OCI-LY3 (cell line): Measurements from ENCODE around the gene PHKB.

Source experiments
- CTCF ChIP-seq: fragments of 200-600, 300-600 bp; sonication (generic); IDR thresholded peaks from 2 replicates; pipeline ENCODE4 v1.5.1; 2014; ENCODE audit warnings: antibody characterized with exemption, low read length, low read depth
- EZH2phosphoT487 ChIP-seq: fragments of 200-600 bp; shearing (Covaris generic); IDR thresholded peaks from 2 replicates; pipeline ENCODE4 v1.6.1; 2018; ENCODE audit warnings: antibody characterized with exemption, mixed run types, low read depth

GRCh38 chr16:47486856-47487255 is 25.7 kb downstream of the PHKB start:
- TF ChIP-seq CTCF (no peak), EZH2phosphoT487 (no peak)
